Measurements from ENCODE around the gene IFT43.

IFT43 gene

DNA sequence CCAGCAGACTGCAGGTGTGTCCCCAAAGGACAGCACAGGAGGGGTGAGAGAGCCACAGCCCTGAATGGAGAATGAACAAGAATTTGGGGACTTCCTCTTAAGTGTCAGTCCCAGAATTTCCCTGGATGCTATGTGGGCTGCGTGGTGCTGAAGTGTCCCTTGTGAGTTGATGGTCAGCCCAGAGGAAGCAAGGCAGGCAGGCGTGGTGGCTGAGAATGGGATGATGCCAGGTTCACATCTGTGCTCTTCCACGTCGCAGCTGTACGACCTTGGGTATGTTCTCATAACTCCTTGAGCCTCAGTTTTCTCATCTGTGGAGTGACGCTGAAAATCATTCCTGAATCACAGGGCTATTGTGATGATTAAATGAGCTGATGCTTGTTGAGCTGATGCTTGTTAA, 104.0 kb downstream of the IFT43 start:
- H4K8ac ChIP-seq (ENCODE audit: low read depth, low read length): no peak overlapping the region
- H2AK5ac ChIP-seq (ENCODE audit: low read length): no peak overlapping the region
- no peak overlapping the region for H3K23ac ChIP-seq (ENCODE audit: low read length)
- H3K4me2 ChIP-seq (ENCODE audit: low read length): no peak overlapping the region
- H2BK5ac ChIP-seq (ENCODE audit: low read depth, low read length, poor library complexity): no peak overlapping the region
- H3K4me3 ChIP-seq (ENCODE audit: low read depth, low read length): no peak overlapping the region
- H2BK12ac ChIP-seq (ENCODE audit: low read length): no peak overlapping the region
- H3K4me1 ChIP-seq (ENCODE audit: control insufficient read depth in 1 of 2, insufficient read depth in 2 of 2, low read length in 2 of 2): no peaks in the 10 kb centered on the region
- no peak overlapping the region for H3K14ac ChIP-seq (ENCODE audit: low read length)
- no peaks in the 10 kb centered on the region for H3K36me3 ChIP-seq (ENCODE audit: control insufficient read depth in 1 of 2, insufficient read depth in 2 of 2, low read length in 2 of 2)
- no peak overlapping the region for H3K18ac ChIP-seq (ENCODE audit: low read length)
- H2AFZ ChIP-seq (ENCODE audit: insufficient read depth, low read length, poor library complexity): no peak overlapping the region
- DNase-seq: no peak
- no peaks in the 10 kb centered on the region for H3K27me3 ChIP-seq (ENCODE audit: insufficient read depth, low read length)
- H3K79me2 ChIP-seq (ENCODE audit: control insufficient read depth, insufficient read depth, low read length, poor library complexity): no peaks in the 10 kb centered on the region
- H3K9me3 ChIP-seq (ENCODE audit: insufficient read depth, low read depth, low read length): no peaks in the 10 kb centered on the region
- no peak overlapping the region for H4K12ac ChIP-seq (ENCODE audit: low read depth, low read length)
- no CpG with 5 or more reads among the region's 6 CpGs for WGBS (ENCODE audit: extremely low coverage, insufficient coverage, insufficient read length)
- H3K79me1 ChIP-seq (ENCODE audit: low read length): no peaks in the 10 kb centered on the region
- H4K91ac ChIP-seq (ENCODE audit: low read depth, low read length): no peak overlapping the region
- no peak overlapping the region for H3K27ac ChIP-seq (ENCODE audit: low read depth, low read length)
- H3K9ac ChIP-seq (ENCODE audit: low read length): no peak overlapping the region
- H3K4ac ChIP-seq (ENCODE audit: low read depth, low read length): no peak overlapping the region
- no peak overlapping the region for H2BK120ac ChIP-seq (ENCODE audit: insufficient read depth, low read length, poor library complexity)

DNA sequence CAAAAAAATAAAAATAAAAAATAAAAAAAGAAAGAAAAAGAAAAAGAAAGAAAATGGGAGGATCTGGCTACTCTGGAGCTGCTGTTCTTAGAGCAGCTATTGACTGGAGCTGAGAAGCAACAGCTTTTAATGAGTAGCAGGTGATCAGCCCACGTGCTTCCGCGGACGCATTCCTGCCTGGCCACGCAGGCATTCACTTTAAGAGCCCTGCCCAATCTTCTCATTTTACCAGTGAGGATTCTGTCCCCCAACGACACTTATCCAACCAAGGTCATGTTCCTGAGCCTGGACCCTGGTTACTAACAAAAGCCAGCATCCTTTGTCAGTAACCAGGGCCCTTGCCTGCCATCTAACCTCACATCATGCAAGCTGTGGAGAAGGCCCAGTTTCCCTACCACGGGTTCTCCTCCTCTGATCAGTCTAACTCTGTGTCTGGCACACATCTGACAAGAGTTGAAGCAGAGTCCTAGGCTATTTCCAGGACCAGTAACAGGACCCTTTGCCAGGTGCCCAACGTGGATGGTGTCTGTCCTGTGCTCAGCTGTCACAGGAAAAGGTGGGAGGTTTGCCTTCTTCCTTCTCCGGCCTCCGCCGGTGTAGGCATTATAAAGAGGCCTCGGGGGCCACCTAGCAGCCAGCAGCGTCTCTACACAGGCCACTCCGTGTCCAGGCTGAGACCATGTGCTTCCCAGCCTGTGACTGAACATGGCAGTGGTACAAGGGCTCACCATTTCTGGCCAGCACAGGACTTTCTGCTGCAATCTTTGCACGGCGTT, 105.2 kb downstream of the IFT43 start:
- Histone ChIP-seq H3K4me3 (ENCODE audit: low read depth, low read length) (no peak overlapping the region), H3K9me3 (ENCODE audit: insufficient read depth, low read depth, low read length) (no peaks in the 10 kb centered on the region), H3K9ac (ENCODE audit: low read length) (no peak overlapping the region), H3K4me2 (ENCODE audit: low read length) (no peak overlapping the region), H2AK5ac (ENCODE audit: low read length) (no peak overlapping the region), H3K23ac (ENCODE audit: low read length) (no peak overlapping the region), H3K79me1 (ENCODE audit: low read length) (no peaks in the 10 kb centered on the region), H3K36me3 (ENCODE audit: control insufficient read depth in 1 of 2, insufficient read depth in 2 of 2, low read length in 2 of 2) (no peaks in the 10 kb centered on the region), H4K8ac (ENCODE audit: low read depth, low read length) (no peak overlapping the region), H2AFZ (ENCODE audit: insufficient read depth, low read length, poor library complexity) (no peak overlapping the region), H3K79me2 (ENCODE audit: control insufficient read depth, insufficient read depth, low read length, poor library complexity) (no peaks in the 10 kb centered on the region), H2BK5ac (ENCODE audit: low read depth, low read length, poor library complexity) (no peak overlapping the region), H3K4ac (ENCODE audit: low read depth, low read length) (no peak overlapping the region), H3K4me1 (ENCODE audit: control insufficient read depth in 1 of 2, insufficient read depth in 2 of 2, low read length in 2 of 2) (no peaks in the 10 kb centered on the region), H3K27me3 (ENCODE audit: insufficient read depth, low read length) (no peaks in the 10 kb centered on the region), H3K18ac (ENCODE audit: low read length) (no peak overlapping the region), H2BK12ac (ENCODE audit: low read length) (no peak overlapping the region), H4K12ac (ENCODE audit: low read depth, low read length) (no peak overlapping the region), H4K91ac (ENCODE audit: low read depth, low read length) (no peak overlapping the region), H3K27ac (ENCODE audit: low read depth, low read length) (no peak overlapping the region), H2BK120ac (ENCODE audit: insufficient read depth, low read length, poor library complexity) (no peak overlapping the region), H3K14ac (ENCODE audit: low read length) (no peak overlapping the region)
- peak in 1 of 2 donors; percentile 52 for DNase-seq
- WGBS (ENCODE audit: extremely low coverage, insufficient coverage, insufficient read length): no CpG with 5 or more reads among the region's 16 CpGs

DNA sequence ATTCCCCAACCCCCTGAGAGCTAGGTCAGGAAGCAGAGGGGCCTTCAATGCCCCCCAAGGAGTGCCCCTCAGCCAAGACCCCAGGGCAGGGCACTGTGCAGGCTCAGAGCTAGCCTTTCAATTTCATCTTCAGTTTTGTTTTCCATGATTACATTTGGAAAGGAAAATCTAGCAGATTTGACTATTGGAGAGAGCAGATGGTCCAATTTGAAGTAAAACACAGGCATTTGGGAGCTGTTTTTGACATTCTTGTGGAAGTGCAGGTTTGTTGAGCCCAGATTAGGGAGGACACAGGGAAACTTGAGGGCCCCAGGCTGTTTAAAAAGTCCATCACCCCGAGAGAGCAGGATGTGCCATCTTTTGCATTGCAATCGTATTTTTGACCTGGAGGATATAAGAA, 107.5 kb downstream of the IFT43 start:
- H2BK120ac ChIP-seq (ENCODE audit: insufficient read depth, low read length, poor library complexity): no peak overlapping the region
- H3K79me1 ChIP-seq (ENCODE audit: low read length): no peaks in the 10 kb centered on the region
- no peak overlapping the region for H4K12ac ChIP-seq (ENCODE audit: low read depth, low read length)
- no peak overlapping the region for H3K4me3 ChIP-seq (ENCODE audit: low read depth, low read length)
- no peak overlapping the region for H4K8ac ChIP-seq (ENCODE audit: low read depth, low read length)
- H3K18ac ChIP-seq (ENCODE audit: low read length): no peak overlapping the region
- H2BK12ac ChIP-seq (ENCODE audit: low read length): no peak overlapping the region
- no peak overlapping the region for H4K91ac ChIP-seq (ENCODE audit: low read depth, low read length)
- H3K4me2 ChIP-seq (ENCODE audit: low read length): no peak overlapping the region
- no peak overlapping the region for H3K27ac ChIP-seq (ENCODE audit: low read depth, low read length)
- H2BK5ac ChIP-seq (ENCODE audit: low read depth, low read length, poor library complexity): no peak overlapping the region
- H3K4me1 ChIP-seq (ENCODE audit: control insufficient read depth in 1 of 2, insufficient read depth in 2 of 2, low read length in 2 of 2): no peaks in the 10 kb centered on the region
- WGBS (ENCODE audit: extremely low coverage, insufficient coverage, insufficient read length): no CpG with 5 or more reads among the region's 2 CpGs
- no peak overlapping the region for H3K9ac ChIP-seq (ENCODE audit: low read length)
- H3K27me3 ChIP-seq (ENCODE audit: insufficient read depth, low read length): no peaks in the 10 kb centered on the region
- no peaks in the 10 kb centered on the region for H3K79me2 ChIP-seq (ENCODE audit: control insufficient read depth, insufficient read depth, low read length, poor library complexity)
- H3K4ac ChIP-seq (ENCODE audit: low read depth, low read length): no peak overlapping the region
- H3K9me3 ChIP-seq (ENCODE audit: insufficient read depth, low read depth, low read length): no peaks in the 10 kb centered on the region
- H3K23ac ChIP-seq (ENCODE audit: low read length): no peak overlapping the region
- H2AFZ ChIP-seq (ENCODE audit: insufficient read depth, low read length, poor library complexity): no peak overlapping the region
- H3K36me3 ChIP-seq (ENCODE audit: control insufficient read depth in 1 of 2, insufficient read depth in 2 of 2, low read length in 2 of 2): no peaks in the 10 kb centered on the region
- no peak overlapping the region for H2AK5ac ChIP-seq (ENCODE audit: low read length)
- no peak for DNase-seq
- H3K14ac ChIP-seq (ENCODE audit: low read length): no peak overlapping the region

DNA sequence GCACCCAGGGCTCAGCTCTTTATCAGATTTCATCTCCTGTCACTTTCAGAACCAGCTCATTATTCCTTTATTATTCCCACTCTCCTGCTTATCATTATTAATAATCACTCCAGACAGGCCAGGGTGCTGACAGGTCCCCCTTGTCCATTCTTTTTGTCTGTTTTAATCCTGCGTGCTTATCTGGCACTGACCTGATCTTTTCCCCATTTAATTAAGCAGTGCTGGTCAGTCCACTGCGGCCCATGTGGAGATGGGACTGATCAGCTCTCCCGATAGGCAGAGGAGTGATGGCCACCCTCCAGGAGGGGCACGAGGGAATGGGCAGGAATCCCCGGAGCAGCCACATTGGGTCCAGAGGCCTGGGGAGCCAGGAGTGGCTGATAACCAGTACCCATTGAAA, 110.7 kb downstream of the IFT43 start:
- H2BK5ac ChIP-seq (ENCODE audit: low read depth, low read length, poor library complexity): no peak overlapping the region
- H3K14ac ChIP-seq (ENCODE audit: low read length): no peak overlapping the region
- no peak overlapping the region for H2BK120ac ChIP-seq (ENCODE audit: insufficient read depth, low read length, poor library complexity)
- H3K79me2 ChIP-seq (ENCODE audit: control insufficient read depth, insufficient read depth, low read length, poor library complexity): no peaks in the 10 kb centered on the region
- H3K36me3 ChIP-seq (ENCODE audit: control insufficient read depth in 1 of 2, insufficient read depth in 2 of 2, low read length in 2 of 2): no peaks in the 10 kb centered on the region
- no peak overlapping the region for H3K23ac ChIP-seq (ENCODE audit: low read length)
- WGBS (ENCODE audit: extremely low coverage, insufficient coverage, insufficient read length): no CpG with 5 or more reads among the region's 5 CpGs
- H3K4me3 ChIP-seq (ENCODE audit: low read depth, low read length): no peak overlapping the region
- H3K79me1 ChIP-seq (ENCODE audit: low read length): no peaks in the 10 kb centered on the region
- no peaks in the 10 kb centered on the region for H3K9me3 ChIP-seq (ENCODE audit: insufficient read depth, low read depth, low read length)
- H2BK12ac ChIP-seq (ENCODE audit: low read length): no peak overlapping the region
- no peak overlapping the region for H2AFZ ChIP-seq (ENCODE audit: insufficient read depth, low read length, poor library complexity)
- no peak for DNase-seq
- no peak overlapping the region for H3K4me2 ChIP-seq (ENCODE audit: low read length)
- no peak overlapping the region for H3K9ac ChIP-seq (ENCODE audit: low read length)
- no peaks in the 10 kb centered on the region for H3K4me1 ChIP-seq (ENCODE audit: control insufficient read depth in 1 of 2, insufficient read depth in 2 of 2, low read length in 2 of 2)
- no peak overlapping the region for H2AK5ac ChIP-seq (ENCODE audit: low read length)
- H3K27ac ChIP-seq (ENCODE audit: low read depth, low read length): no peak overlapping the region
- no peaks in the 10 kb centered on the region for H3K27me3 ChIP-seq (ENCODE audit: insufficient read depth, low read length)
- no peak overlapping the region for H3K18ac ChIP-seq (ENCODE audit: low read length)
- H4K91ac ChIP-seq (ENCODE audit: low read depth, low read length): no peak overlapping the region
- H4K8ac ChIP-seq (ENCODE audit: low read depth, low read length): no peak overlapping the region
- H3K4ac ChIP-seq (ENCODE audit: low read depth, low read length): no peak overlapping the region
- H4K12ac ChIP-seq (ENCODE audit: low read depth, low read length): no peak overlapping the region
